Measurements from ENCODE around the gene MYLK4. TPM values are rescaled to one million over a fixed set of nuclear protein-coding genes. Genes with fewer than 3 reads are reported as not detected.

The MYLK4 gene
- total and polyA plus RNA-seq, 2 of the 13 experiments (the other 11 are each of a cell fraction or from before 2014, with no cell fraction given): 0.26 to 0.29 TPM

DNA sequence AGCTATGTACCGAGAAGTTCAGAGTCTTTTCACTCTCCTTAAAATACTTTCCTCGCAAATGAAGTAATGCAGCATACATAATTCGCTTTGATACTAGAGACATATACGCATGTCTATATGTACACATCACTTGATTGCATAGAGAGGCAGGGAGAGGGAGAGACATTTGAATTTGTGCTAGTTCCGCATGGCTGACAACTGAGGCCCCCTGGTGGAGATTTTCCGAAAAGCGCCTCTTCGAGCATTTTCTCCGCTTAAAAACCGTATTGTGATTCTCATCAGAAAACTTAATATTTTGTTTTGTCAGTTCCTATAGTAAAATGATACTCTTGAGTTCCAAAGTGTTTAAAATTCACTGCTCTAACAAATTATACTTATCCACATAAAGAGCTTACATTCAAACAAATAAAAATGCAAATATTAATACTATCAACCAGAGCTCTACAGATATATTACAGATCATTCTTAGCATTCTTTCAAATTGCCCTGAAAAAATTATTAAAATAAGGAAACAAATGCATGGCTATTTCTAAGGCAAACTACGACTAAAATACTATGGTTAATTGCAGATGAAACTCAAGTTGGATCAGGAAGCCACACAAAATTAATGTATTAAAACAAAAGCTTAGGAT is 637 bp downstream of the MYLK4 start (continued):
- no peak for TF ChIP-seq KLF15 (CRISPR knock-in tag; IDR thresholded peaks at IDR 0.05; ENCODE audit: borderline replicate concordance)
- TF ChIP-seq NFATC3 (CRISPR knock-in tag; IDR thresholded peaks at IDR 0.05): no peak
- TF ChIP-seq ERF (CRISPR knock-in tag; IDR thresholded peaks at IDR 0.05): no peak
- no peak for TF ChIP-seq SRSF4 (IDR thresholded peaks at IDR 0.05; ENCODE audit: low read depth, low read length, poor library complexity, severe bottlenecking)
- no peak for TF ChIP-seq ZNF83 (CRISPR knock-in tag; IDR thresholded peaks at IDR 0.05; ENCODE audit: borderline replicate concordance)
- TF ChIP-seq, protein P1, sequence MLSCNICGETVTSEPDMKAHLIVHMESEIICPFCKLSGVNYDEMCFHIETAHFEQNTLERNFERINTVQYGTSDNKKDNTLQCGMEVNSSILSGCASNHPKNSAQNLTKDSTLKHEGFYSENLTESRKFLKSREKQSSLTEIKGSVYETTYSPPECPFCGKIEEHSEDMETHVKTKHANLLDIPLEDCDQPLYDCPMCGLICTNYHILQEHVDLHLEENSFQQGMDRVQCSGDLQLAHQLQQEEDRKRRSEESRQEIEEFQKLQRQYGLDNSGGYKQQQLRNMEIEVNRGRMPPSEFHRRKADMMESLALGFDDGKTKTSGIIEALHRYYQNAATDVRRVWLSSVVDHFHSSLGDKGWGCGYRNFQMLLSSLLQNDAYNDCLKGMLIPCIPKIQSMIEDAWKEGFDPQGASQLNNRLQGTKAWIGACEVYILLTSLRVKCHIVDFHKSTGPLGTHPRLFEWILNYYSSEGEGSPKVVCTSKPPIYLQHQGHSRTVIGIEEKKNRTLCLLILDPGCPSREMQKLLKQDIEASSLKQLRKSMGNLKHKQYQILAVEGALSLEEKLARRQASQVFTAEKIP (CRISPR knock-in tag; IDR thresholded peaks at IDR 0.05; ENCODE audit: borderline replicate concordance): no peak
- TF ChIP-seq CBFB (CRISPR knock-in tag; IDR thresholded peaks at IDR 0.05): no peak
- no peak for TF ChIP-seq ASH2L (IDR thresholded peaks at IDR 0.05; ENCODE audit: insufficient read length, low read depth, low read length)
- TF ChIP-seq SRY (CRISPR knock-in tag; IDR thresholded peaks at IDR 0.05): no peak
- TF ChIP-seq, protein P2, sequence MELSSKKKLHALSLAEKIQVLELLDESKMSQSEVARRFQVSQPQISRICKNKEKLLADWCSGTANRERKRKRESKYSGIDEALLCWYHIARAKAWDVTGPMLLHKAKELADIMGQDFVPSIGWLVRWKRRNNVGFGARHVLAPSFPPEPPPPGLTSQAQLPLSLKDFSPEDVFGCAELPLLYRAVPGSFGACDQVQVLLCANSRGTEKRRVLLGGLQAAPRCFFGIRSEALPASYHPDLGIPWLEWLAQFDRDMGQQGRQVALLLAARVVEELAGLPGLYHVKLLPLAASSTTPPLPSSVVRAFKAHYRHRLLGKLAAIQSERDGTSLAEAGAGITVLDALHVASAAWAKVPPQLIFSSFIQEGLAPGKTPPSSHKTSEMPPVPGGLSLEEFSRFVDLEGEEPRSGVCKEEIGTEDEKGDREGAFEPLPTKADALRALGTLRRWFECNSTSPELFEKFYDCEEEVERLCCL (CRISPR knock-in tag; IDR thresholded peaks at IDR 0.05; ENCODE audit: borderline replicate concordance): no peak
- TF ChIP-seq SIN3B (IDR thresholded peaks at IDR 0.05; ENCODE audit: low read length): no peak
- TF ChIP-seq, protein P3, sequence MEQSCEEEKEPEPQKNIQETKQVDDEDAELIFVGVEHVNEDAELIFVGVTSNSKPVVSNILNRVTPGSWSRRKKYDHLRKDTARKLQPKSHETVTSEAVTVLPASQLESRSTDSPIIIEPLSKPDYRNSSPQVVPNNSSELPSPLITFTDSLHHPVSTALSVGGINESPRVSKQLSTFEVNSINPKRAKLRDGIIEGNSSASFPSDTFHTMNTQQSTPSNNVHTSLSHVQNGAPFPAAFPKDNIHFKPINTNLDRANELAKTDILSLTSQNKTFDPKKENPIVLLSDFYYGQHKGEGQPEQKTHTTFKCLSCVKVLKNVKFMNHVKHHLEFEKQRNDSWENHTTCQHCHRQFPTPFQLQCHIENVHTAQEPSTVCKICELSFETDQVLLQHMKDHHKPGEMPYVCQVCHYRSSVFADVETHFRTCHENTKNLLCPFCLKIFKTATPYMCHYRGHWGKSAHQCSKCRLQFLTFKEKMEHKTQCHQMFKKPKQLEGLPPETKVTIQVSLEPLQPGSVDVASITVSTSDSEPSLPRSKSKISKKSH (CRISPR knock-in tag; IDR thresholded peaks at IDR 0.05; ENCODE audit: borderline replicate concordance): no peak
- no peak for TF ChIP-seq ZNF496 (CRISPR knock-in tag; IDR thresholded peaks at IDR 0.05; ENCODE audit: insufficient replicate concordance)
- TF ChIP-seq ZNF260 (CRISPR knock-in tag; IDR thresholded peaks at IDR 0.05; ENCODE audit: borderline replicate concordance, low read depth): no peak
- TF ChIP-seq, protein P4, sequence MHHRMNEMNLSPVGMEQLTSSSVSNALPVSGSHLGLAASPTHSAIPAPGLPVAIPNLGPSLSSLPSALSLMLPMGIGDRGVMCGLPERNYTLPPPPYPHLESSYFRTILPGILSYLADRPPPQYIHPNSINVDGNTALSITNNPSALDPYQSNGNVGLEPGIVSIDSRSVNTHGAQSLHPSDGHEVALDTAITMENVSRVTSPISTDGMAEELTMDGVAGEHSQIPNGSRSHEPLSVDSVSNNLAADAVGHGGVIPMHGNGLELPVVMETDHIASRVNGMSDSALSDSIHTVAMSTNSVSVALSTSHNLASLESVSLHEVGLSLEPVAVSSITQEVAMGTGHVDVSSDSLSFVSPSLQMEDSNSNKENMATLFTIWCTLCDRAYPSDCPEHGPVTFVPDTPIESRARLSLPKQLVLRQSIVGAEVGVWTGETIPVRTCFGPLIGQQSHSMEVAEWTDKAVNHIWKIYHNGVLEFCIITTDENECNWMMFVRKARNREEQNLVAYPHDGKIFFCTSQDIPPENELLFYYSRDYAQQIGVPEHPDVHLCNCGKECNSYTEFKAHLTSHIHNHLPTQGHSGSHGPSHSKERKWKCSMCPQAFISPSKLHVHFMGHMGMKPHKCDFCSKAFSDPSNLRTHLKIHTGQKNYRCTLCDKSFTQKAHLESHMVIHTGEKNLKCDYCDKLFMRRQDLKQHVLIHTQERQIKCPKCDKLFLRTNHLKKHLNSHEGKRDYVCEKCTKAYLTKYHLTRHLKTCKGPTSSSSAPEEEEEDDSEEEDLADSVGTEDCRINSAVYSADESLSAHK (CRISPR knock-in tag; IDR thresholded peaks at IDR 0.05; ENCODE audit: borderline replicate concordance): no peak
- TF ChIP-seq SAFB2 (CRISPR knock-in tag; IDR thresholded peaks at IDR 0.05; ENCODE audit: borderline replicate concordance, low read depth): no peak
- no peak for TF ChIP-seq SRSF9 (IDR thresholded peaks at IDR 0.05; ENCODE audit: borderline replicate concordance, insufficient read depth, low read depth, low read length, poor library complexity, severe bottlenecking)
- TF ChIP-seq ONECUT2 (CRISPR knock-in tag; IDR thresholded peaks at IDR 0.05): no peak
- no peak for TF ChIP-seq RFXAP (CRISPR knock-in tag; IDR thresholded peaks at IDR 0.05; ENCODE audit: borderline replicate concordance)
- peak; percentile 76 for TF ChIP-seq SMC3 (IDR thresholded peaks at IDR 0.05; ENCODE audit: low read length)
- TF ChIP-seq NCOA1 (CRISPR knock-in tag; IDR thresholded peaks at IDR 0.05): no peak
- no peak for TF ChIP-seq ZNF343 (CRISPR knock-in tag; IDR thresholded peaks at IDR 0.05)
- no peak for TF ChIP-seq CCDC6 (CRISPR knock-in tag; IDR thresholded peaks at IDR 0.05)

Data from HepG2 (cell line).